Lower leg skin (tissue), 3 donors: ENCODE measurements around the gene PDE1A.

Source experiments
- CTCF ChIP-seq, 3 donors: fragments of 450-650 bp; IDR thresholded peaks; one replicate each; pipeline ENCODE4 v1.5.1; 2016; ENCODE audit warnings: antibody characterized with exemption in 3 of 3, mild to moderate bottlenecking in 3 of 3, moderate library complexity in 2 of 3
- POLR2A ChIP-seq, 2 donors: fragments of 450-650 bp; IDR thresholded peaks; one replicate each; pipeline ENCODE4 v1.6.1; 2016 to 2017; ENCODE audit warnings: antibody characterized with exemption in 2 of 2, mild to moderate bottlenecking in 1 of 2, moderate library complexity in 1 of 2

GRCh38 chr2:182379241-182379640 is 47.6 kb downstream of the PDE1A start:
- TF ChIP-seq CTCF (IDR thresholded peaks at IDR 0.05) = no peak
- TF ChIP-seq POLR2A (IDR thresholded peaks at IDR 0.05) = no peak
